HG03045 (cell line): ENCODE measurements around the gene TOM1L2.
"Not testable (repeated sequence)": the region's sequence is repeated elsewhere in the genome, so short reads cannot be mapped to it uniquely, and the experiment has no call there.

Experiments used
- ATAC-seq: cut with Tn5 transposase; IDR thresholded peaks from one replicate; pipeline ENCODE4 v1.9.1; 2021; ENCODE audit warnings: mild to moderate bottlenecking, moderate library complexity; ENCODE audit not compliant: unreplicated experiment

The TOM1L2 gene

DNA sequence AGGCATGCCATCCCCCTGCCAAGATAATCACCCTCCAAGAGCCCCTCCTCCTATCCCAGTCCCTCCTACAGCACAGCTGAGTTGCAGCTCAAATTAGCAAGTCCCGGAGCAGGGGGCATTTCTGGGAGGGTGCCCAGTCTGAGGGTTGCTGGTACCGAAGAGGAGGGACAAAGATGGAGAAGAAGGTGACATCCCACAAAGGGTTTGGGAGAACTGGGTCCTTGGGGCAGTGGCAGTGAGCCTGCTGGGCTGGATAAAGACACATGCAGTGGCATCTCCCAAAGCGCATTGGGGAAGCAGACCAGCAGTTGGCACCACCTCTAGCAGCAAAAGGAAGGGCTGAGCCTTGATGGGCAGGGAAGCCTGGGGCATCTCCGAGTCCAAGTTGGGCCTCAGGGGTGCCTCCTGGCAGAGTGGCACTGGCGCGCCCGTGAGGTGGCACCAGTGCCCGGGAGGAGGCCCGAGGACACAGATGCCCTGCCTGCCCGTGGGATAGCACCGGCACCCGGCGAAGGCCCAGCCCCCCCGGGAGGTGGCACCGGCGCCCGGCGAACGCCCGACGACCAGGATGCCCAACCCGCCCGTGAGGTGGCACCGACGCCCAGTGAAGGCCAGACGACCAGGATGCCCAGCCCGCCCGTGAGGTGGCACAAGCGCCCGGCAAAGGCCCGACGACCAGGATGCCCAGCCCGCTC, 622 bp downstream of the TOM1L2 start:
- no peak for ATAC-seq

DNA sequence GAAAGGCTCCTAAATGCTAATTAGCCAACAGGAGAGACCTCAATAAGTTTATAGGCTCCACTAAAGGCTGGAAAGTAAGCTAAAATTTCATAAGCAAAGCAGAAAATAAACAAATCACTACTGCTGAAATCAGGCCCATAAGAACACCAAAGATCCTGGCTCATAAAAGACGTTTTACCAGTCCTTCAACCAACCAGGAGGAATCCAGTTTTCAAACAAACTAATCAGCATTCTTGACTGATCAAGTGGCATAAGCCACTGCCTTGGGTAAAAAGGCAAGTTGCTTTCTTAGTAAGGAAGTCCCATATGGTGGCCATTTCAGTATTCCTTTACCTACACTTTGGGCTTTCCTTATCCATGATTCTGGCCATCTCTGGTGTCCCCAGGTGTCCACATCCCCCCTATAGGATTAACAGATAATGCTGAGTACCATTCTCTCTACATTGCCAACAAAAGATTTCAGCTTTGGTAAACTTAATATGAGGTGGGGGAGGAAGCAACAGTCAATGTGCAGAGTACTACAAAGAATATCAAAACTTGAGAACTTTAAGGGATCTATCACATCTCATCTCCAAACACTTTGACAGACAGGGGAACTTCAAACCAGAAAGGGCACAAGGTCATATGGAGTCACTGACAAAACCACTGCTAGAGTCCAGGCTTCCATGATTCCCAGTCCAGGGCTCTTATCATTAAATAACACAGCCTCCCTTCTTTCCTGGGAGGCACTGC, 1.3 kb downstream of the TOM1L2 start:
- no peak for ATAC-seq

GRCh38 chr17:17966399-17966798, 5.8 kb downstream of the TOM1L2 start:
- ATAC-seq = no peak

DNA sequence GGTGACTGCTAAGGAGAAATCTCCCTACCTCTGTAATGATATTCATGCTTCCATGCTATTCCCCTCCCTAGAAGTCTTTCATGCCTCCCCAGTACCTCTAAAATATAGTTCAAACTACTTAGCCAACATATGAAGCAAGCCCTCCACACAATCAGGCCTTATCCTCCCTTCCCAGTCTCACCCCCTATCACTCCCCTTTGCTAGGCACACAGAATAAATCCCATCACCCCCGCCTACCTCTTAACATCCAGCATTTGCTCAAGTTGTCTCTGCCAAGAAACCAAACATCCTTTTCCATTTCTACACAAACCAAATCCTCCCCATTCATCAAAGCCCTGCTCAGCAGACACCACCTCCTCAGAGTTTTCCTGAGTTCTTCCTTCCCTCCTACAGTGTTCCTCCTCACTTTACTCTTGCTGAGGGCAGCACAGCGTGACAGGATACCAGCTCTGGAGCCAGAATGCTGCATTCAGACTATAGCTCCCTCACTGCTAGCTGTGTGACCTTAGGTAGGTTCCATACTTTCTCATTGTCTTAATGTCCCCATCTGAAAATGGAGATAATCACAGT, 7.0 kb downstream of the TOM1L2 start:
- no peak for ATAC-seq

GRCh38 chr17:17964710-17965109, 7.5 kb downstream of the TOM1L2 start:
- ATAC-seq = no peak

DNA sequence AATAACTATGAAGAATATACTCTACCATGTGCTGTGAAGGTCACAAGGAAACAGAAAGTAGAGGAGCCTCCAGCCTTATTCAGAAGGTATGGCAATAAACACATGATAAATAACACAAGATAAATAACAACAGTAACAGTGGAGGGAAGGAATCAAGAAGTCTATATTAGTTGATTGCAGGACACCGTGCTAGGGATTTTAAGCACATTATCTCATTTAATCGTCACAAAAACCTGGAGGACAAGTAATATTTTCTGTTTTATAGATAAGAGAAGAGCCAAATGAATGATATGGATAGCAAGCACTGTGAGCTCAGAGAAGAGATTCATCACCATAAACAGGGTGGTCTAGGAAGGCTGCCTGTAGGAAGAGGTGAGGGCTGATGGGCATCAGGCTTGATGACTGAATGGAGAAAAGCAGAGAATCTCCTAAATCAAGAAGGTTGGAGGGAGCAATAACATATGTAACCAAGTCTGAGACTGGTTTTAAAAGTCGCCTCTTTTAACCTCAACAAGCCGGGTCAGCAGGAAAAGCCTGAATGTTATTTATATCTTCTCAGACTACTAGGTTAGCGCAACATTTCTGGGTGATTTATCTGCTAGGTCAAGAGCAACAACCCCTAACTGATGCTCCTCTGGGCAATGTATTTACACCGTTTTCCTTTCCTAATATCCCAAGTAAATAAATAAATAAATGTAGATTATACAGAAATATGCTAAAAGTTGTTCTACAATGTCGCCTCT, 8.3 kb downstream of the TOM1L2 start:
- no peak for ATAC-seq

GRCh38 chr17:17963066-17963465, 9.1 kb downstream of the TOM1L2 start:
- ATAC-seq = no peak

DNA sequence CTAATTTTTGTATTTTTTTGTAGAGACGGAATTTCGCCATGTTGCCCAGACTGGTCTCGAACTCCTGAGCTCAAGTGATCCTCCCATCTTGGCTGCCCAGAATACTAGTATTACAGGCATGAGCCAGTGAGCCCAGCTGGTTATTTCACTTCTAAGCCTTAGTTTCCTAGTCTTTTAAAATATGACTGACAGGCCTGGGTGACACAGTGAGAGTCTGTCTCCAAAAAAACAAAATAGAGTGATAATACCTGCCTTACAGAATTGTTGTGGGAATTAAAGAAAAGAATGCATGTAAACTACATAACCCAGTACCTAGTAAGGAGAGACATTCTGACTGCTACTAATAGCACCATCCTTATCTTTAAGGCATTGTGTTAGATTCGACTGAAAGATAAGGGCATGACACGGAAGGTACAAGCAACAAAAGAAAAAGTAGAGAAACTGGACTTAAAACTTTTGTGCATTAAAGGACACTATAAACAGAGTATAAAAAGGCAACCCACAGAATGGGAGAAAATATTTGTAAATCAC, 11.6 kb downstream of the TOM1L2 start:
- no peak for ATAC-seq

- ATAC-seq = no peak
These were observed 12.5 kb downstream of the TOM1L2 start for GRCh38 chr17:17959520-17960361.

GRCh38 chr17:17958982-17959381, 13.2 kb downstream of the TOM1L2 start:
- no peak for ATAC-seq

- no peak for ATAC-seq
These were observed 14.7 kb downstream of the TOM1L2 start for GRCh38 chr17:17957584-17957916.

DNA sequence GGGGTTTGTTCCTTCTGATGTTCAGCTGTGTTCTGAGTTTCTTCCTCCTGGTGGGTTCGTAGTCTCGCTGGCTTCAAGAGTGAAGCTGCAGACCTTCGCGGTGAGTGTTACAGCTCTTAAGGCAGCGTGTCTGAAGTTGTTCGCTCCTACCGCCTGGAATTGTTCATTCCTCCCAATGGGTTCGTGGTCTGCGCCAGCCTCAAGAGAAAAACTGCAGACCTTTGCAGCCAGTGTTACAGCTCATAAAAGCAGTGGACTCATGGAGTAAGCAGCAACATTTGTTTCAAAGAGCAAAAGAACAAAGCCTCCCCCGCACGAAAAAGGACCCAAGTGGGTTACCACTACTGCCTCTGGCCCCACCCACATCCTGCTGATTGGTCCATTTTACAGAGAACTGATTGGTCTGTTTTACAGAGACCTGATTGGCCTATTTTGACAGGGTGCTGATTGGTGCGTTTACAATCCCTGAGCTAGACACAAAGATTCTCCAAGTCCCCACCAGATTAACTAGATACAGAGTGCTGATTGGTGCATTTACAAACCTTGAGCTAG, 16.3 kb downstream of the TOM1L2 start:
- ATAC-seq = not testable (repeated sequence)

DNA sequence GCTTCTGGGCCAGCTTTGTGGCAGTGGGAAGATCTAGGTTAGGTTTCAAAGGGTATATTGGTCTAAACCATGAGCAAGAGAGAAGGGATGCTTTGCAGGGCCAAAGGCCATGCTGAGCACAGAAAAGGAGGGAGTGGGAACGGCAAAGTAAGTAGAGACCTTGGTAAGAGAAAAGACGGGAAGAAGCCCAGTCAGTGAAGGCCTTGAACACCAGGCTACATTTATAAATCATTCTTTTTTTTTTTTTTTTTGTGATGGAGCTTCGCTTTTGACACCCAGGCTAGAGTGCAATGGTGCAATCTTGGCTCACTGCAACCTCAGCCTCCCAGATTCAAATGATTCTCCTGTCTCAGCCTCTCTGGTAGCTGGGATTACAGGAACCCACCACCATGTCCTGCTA, 18.1 kb downstream of the TOM1L2 start:
- no peak for ATAC-seq

DNA sequence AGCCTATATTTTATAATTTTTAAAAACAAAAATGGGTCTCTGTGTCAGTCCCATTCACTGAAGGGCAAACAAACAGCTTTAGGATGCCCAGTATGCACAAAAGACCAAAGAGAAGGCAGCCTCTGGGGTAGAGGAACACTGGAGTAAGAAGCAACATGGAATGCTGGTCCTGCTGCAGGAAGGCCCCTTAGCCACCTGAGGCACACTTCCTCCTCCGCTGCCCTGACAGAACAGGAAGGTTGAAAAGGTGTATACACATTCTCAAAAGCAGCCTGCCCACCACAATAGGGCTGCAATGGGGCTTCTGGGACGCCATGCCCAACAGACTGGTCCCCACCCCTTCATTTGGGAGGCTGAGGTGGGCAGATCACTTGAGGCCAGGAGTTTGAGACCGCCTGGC, 19.5 kb downstream of the TOM1L2 start:
- no peak for ATAC-seq

DNA sequence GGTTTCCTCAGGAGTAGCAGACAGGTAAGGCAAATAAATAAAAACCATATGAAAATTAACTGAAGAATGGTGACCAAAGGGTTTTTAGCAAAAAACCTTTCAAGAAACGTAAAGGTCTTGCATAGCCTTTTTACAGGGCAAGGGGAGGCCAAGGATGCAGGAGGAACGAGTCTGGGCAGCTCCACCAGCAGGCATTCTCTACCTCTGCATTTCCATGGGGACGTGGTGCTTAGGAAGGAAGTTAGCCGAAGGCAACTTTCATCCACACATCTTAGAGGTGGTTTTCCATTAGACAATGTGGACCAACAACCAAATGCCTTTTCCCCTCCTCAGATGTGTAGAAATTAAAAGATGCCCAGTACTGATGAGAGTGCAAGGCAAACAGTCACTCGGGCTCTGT, 20.7 kb downstream of the TOM1L2 start:
- ATAC-seq = no peak

GRCh38 chr17:17950806-17951205, 21.4 kb downstream of the TOM1L2 start:
- ATAC-seq = no peak

DNA sequence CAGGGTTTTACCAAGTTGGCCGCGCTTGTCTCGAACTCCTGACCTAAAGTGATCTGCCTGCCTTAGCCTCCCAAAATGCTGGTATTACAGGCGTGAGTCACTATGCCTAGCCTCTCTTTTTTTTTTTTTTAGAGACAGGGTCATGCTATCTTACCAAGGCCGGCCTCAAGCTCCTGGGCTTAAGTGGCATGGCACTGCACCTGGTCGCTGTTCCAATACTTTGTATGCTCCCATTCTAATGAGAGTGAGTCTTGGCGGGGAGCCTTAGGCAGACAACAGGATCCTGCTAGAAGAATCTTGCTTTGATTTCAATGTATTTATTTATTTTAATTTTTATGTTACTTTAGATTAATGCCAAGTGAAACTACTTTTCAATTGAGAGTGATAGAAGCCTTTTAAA, 21.9 kb downstream of the TOM1L2 start:
- ATAC-seq = no peak

- ATAC-seq = no peak
These were observed 24.2 kb downstream of the TOM1L2 start for GRCh38 chr17:17947966-17948365.

- no peak for ATAC-seq
These were observed 24.9 kb downstream of the TOM1L2 start for GRCh38 chr17:17947309-17947708.

DNA sequence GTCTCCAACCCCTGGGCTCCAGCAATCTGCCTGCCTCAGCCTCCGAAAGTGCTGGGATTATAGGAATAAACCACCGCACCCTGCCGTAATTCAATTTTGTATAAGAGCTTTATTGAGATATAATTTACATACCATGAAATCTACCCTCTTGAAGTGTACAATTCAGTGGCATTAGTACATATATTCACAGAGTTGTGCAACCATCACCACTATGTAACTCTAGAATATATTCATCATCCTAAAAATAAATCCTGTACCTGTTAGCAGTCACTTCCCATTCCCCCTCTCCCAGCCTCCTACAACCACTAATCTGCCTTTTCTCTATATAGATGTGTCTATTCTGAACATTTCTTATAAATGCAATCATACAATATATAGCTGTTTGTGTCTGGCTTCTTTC, 26.1 kb downstream of the TOM1L2 start:
- ATAC-seq = no peak
